GM19328 (cell line): ENCODE results near the gene FNIP1.
"Not testable (repeated sequence)": the region's sequence is repeated elsewhere in the genome, so short reads cannot be mapped to it uniquely, and the experiment has no call there.

ENCODE experiments used
- ATAC-seq: cut with Tn5 transposase; IDR thresholded peaks from one replicate; pipeline ENCODE4 v1.9.1; 2021; ENCODE audit warnings: mild to moderate bottlenecking, moderate library complexity; ENCODE audit not compliant: unreplicated experiment

The FNIP1 gene

DNA sequence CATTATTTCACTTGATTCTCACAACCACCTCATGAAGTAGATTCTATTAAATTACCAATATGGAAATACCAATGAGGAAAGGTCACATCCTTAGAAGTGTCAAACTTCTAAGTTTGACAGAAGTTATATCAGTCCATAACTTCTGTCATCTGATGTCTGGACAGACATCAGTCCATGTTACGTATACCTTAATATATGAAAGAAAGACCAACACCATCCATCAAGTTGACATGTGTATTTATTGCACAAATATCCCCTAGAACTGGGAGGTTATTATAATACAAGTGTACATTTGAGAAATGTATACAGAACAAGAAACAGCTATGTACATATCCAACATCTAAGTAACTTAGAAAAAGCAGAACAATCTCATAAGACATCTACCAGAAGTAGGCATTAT, 155.3 kb downstream of the FNIP1 start:
- ATAC-seq: no peak

DNA sequence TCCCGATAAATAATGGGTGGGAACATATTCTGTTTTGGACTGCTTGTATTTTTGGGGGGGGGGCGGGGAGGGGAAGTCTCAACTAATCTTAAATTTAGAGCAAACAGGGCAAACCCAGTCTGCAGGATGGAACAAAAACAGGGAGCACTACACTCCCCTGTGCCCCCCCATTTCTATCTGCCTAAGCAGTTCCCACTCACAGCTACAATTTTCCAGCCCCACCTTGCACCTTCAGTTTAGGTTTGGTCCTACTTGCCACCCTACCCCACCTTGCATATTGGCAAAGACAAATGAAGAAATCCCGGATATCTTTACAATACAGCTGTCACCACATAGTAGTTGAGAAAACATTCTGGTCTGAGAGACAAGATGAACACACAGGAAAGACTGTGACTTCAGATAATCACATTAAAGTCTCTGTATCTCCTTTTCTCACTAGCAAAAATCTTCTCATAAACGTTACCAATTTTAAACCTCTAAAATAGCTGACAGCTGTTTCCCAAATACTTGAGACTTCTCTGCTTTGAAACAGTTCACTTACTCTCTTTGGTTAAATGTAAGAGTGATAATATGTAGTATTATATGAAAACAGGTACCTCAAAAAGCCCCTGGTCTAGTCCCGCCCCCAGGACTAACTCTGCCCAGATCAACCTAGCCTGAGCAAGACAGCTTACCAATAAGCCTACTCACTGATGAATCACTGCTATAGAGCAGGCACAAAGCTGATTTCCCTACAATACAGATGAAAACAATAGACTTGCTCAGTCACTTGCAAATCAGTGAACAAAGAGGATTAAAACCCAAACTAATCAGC, 156.6 kb downstream of the FNIP1 start:
- ATAC-seq: no peak

DNA sequence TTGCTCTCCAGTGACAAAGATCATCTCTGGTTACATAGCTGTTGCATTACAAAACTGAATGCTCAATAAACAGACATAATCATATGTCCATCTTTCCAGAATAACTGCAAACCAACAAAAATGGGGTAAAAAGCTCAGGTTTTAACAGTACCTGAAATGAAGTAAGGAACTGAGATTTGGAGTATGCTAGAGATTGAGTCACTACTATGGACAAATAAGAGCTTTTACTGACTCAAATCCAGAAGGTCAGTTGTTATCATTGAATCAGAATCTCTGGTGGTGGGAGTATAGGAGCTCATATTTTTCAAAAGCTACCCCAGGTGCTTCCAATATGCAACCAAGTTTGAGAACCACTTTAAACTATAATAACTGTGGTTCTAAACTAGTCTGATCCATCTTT, 157.7 kb downstream of the FNIP1 start:
- no peak for ATAC-seq

DNA sequence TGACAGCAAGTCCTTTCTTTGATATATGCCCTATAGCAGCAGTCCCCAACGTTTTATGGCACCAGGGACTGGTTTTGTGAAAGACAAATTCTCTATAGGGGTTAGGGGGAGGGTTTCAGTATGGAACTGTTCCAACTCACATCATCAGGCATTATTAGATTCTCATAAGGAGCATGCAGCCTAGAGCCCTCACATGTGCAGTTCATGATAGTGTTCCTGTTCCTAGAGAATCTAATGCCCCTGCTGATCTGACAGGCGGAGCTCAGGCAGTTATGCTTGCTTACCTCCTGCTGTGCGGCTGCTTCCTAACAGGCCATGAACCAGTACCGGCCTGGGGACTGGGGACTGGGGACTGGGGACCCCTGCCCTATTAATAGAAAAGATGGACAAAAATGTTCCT, 159.1 kb downstream of the FNIP1 start:
- no peak for ATAC-seq

DNA sequence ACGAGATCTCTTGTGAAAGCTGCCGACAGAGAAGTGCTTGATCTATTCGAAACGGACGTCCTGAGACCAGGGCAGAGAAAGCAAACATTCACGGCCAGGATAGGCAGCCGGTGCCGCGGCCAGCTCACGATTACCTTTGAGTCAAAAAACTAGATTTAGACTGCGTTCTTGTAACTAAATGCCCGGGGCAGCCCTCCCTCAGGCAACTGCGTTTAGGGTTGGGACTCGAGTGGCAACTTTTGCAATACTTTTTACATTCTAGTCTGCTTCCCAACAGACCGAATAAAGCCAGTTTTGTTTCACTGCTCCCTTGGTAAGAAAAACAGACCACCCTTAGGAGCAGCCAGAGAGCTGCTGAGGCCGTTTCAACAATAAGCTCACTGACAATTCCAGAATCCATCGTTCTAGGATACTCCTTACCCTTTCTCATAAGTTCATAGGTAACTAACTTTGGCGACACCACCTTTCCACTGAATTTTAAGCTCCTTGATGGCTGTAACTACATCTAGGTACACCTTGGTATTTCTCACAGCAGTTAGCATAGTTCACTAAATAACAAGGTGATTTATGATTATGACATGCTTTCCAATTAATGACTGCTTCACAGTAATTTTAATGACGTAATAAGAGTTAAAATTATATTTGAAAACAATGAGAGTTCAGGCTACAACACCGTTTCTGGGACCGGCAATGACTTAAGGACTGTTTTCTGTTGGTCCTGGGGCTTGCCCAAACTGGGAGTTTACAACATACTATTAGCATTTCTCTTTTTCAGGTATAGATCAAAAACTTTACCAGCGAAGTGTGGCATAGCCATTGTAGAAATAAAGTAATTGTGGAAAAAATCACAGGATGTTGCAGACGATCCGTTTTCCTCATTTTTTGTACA, 160.9 kb downstream of the FNIP1 start:
- no peak for ATAC-seq

DNA sequence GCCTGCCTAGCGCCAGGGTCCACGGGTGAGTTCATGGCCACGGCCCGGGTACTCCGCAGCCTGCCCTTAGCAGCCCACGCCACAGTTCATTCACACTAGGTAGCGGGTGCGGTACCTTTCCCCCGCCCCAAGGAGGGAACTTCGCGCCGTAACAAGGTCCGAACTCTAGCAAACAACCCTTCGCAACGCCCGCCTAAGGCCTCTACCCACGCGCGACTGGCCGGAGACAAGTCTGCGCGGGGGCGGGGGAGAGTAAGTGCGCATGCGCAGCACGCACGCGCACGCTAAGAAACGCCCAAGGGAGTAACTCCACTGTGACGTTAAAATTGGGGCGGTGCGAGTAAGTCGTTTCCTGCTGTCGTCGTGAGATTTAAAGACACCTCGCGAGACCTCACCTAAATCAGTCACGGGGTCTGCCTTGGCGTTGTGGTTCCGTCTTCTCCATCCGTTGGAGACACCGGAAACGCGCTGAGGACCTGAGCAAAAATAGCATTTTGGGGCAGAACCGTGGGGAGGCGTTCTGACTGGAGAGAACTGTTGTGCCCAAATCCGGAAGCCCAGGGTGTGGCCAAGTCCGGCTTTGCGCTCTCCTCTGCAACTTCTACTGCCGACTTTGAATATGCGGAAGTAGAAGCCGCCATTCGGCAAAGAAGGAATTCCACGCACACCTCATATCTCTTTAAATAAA, 161.7 kb downstream of the FNIP1 start, which contains the start of gene RAPGEF6:
RAPGEF6 (minus strand) TSS at position 234 of the 688 bp plus-strand sequence; CDS start at position 35, 199 bp downstream.
- peak; percentile 87 for ATAC-seq

DNA sequence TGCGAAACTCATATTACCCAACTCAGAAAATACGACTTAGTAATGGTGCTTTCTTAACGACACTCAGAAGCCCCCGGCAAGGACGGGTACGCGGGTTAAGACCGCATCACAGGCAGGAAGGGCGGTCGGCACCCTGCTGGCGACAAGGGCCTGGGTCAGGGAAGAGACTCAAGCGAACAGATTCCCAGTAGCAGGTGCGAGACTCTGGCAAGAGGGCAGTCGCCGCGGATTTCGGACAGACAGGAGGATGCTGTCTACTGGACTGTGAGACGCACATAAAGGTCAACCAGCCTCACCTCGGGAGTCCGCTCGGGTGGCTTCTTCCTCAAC, 162.2 kb downstream of the FNIP1 start:
- ATAC-seq: peak; percentile 22

DNA sequence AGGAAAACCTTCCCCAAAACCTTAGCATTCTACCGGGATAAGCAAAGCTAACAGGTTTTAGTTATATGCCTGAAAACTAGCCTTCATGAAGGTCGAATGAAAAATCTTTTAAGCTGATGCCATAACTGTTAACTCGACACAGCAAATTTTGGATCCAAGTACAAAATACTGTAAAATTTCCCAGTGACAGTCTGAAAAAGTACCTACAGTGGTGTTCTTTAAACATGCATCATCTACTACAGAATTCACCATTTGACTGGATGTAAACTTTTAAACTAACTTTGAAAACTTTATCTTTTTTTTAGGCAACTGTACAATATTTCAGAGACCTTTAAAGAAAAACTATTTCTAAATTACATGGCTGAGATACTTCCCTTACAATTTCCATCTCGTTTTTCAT, 162.6 kb downstream of the FNIP1 start:
- ATAC-seq: no peak

DNA sequence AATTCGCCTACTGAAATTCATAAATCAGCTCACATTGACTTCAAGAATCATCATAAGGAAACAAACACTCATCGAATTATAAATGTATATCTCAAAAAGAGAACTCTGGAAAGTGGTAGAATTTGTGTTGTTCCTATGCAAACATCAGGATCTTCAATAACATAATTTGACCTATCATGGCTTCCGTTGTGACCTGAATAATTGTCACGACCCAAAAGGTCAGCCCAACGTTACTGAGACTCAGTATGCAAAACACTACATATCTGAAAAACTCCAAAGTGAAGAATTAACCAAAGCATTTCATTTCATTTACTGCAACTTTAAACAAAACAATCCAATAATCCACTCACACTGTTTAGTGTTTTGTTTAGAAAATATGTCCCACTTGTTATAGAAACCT, 163.0 kb downstream of the FNIP1 start:
- no peak for ATAC-seq

DNA sequence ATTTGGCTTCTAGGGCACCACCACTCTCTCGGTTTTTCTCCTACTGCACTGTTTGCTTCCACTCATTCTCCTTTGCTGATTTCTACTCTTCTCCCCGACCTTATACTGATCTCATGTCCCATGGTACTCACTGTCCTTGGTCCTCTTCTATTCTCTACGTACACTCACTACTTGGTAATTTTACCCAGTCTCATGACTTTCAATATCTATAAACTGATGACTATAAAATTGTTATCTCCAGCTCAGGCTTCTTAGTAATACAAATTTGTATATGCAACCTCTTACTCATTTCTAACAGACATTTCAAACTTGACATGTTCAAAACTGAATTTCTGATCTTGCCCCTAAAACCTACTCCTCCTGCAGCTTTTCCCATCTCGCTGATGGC, 165.9 kb downstream of the FNIP1 start:
- no peak for ATAC-seq

DNA sequence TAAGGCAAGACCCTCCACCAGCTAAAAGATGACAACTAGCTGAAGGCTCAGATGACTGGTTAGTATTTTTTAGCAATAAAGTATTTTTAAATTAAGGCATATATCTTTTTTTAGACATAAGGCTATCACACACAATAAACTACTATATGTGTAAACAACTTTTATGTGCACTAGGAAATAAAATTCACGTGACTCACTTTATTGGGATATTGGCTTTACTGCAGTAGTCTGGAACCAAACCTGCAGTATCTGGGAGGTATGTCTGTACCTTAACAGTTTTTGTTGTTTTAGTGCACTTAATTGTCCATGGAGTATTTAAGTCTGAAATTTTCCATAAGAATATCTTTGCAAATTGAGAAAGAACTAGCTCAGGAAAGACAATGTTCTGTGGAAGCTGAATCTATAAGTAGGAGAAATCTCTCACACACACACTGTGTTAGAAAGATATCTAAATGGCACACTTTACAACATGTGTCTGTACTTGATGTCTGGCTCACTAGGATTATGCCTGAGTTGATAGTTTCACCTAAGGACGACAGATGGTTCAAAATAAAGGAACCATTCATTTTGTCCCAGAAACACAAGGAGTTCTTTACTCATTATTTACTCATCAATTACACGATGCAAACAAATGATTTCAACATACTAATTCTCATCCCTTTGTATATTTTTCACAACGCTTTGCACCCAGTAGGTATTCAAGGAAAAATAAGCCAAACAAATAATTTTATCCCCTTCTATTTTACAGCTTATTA, 166.4 kb downstream of the FNIP1 start:
- no peak for ATAC-seq

DNA sequence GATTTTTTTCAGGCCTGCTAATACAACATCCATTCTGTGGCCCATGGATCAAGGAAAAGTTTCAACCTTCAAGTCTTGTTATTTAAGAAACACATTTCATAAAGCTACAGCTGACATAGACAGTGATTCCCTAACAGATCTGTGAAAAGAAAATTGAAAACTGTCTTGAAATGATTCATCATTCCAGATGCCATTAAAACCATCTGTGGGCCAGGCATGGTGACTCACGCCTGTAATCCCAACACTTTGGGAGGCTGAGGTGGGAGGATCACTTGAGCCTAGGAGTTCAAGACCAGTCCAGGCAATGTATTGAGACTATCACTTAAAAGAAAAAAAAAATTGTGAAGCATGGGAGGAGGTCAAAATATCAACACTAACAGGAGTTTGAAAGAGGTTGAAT, 167.8 kb downstream of the FNIP1 start:
- no peak for ATAC-seq

DNA sequence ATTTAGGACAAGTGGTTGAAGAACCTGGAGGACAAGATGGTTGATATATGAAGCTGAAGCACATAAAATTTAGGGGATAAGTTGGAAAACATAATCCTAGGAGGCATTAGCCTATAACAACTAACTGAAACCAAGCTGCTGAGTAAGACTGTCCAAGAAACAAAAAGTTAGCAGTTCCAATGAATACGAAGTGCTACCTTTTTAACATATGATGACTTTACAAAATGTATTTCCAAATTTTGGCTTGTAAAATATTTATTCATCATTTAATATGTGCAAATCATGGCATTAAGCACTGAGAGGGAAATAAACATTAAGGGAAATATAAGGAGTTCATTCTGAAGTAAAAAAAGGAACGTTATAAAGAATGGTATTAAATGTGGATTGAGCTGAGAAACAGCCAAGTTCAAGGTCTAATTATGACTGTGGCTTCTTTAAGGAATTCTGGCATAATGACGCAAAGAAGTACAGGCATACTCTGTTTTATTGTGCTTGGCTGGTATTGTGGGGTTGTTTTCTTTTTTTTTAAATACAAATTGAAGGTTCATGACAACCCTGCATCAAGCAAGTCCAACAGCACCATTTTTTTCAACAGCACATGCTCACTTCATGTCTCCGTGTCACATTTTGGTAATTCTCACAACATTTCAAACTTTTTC, 169.5 kb downstream of the FNIP1 start:
- no peak for ATAC-seq

DNA sequence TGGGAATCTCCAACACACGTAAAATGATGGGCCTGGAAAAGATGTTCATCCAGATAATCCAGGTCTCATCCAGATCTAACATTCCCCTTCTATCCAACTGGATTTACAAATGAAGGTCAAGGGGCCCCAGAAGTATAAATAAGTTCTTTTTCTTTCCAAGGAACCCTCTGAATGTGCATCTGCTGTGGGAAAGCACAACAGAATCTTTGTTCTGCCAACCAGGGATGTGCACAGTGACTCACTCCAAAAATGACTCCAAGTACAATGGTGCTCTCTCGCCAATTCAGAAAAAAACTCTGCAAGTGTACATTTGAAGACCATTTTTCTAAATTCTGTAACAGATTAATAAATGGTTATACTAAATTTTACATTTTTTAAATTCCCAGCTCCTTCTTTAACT, 174.2 kb downstream of the FNIP1 start:
- no peak for ATAC-seq

DNA sequence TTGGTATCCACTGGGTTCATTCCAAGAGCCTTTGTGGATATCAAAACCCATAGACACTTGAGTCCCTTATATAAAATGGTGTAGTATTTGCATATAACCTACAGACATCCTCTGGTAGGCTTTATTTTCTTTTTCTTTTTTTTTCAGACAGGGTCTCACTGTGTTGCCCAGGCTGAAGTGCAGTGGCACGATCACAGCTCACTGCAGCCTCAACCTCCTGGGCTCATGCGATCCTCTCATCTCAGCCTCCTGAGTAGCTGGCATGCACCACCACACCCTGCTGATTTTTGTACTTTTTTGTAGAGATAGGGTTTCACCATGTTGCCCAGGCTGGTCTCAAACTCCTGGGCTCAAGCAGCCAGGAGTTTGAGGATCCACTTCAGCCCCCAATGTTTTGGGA, 175.7 kb downstream of the FNIP1 start:
- not testable (repeated sequence) for ATAC-seq

DNA sequence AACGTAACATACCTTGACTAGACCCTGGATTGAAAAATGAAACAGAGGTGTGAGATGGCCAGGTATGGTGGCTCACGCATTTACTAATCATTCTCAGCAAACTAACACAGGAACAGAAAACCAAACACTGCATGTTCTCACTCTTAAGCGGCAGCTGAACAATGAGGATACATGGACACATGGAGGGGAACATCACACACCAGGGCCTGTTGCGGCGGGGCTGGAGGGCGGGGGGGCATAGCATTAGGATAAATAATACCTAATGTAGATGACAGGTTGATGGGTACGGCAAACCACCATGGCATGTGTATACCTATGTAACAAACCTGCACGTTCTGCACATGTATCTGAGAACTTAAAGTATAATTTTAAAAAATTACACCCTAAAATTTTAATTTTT, 177.7 kb downstream of the FNIP1 start:
- no peak for ATAC-seq

DNA sequence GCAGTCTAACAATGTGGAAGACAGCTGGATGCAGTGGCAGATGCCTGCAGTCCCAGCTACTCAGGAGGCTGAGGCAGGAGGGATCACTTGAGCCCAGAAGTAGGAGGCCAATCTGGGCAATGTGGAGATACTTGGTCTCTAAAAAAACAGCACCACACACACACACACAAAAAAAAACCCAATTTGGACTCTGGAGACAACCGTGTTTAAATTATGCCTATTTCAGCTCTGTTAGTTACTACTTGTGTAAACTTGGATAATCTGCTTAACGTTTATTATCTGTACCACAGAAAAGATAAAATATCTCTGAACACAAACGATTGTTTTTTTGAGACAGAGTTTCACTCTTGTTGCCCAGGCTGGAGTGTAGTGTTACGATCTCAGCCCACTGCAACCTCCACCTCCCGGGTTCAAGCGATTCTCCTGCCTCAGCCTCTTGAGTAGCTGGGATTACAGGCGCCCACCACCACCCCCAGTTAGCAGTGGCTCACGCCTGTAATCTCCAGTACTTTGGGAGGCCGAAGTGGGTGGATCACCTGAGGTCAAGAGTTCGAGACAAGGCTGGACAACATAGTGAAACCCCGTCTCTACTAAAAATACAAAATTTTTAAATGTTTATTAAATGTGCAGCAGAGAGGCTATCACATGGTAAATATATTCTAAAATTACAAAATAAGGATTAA, 179.5 kb downstream of the FNIP1 start:
- no peak for ATAC-seq

DNA sequence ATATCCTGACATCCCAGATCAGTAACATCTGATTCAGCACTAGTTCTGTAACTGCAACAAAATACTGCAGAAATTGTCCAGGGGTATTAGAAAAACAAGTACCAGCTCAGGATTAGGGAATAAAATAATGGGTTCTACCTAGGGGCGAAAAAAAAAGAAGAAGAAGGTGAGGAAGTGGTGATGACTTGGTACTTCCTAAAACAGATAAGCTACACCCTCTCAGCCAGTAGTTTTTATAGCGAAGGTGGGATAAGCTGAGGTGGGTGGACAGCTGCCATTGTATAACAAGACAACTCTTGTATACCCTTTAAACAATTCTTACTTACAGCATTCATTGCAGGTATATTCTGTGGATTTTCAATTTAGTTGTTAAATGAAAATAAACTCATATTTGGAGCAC, 180.9 kb downstream of the FNIP1 start:
- no peak for ATAC-seq

DNA sequence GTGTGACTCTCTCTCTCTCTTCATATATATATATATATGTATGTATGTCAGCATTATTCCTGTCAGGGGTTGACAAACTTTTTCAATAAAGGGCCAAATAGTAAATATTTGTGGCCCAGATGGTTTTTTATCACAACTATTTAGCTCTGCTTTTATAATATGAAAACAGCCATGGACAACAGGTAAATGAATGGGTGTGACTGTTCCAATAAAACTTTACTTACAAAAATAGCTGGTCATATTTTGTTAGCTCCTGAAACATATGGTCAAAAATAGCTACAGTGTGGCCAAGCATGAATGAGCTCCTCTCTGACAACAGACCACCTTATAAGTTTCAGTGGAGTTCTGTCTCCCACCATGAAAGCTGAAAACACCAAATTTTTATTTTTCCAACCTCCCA, 183.4 kb downstream of the FNIP1 start:
- no peak for ATAC-seq

DNA sequence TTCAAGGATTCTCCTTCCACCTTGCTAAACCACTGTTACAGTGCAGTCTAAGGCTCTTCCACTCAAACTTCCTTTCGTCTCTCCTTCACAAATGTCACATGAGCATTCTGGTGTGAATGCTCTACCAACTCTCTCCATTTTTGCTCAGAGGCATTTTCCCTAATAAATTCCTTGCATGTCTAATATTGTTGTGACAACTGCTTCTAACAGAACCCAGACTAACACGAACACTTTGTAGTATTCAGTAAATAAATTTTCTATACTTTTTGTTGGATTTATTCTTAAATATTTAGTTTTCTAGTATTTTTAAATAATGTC, 185.8 kb downstream of the FNIP1 start:
- no peak for ATAC-seq
